Epithelial cell of proximal tubule (primary cell): ENCODE data around the gene BARHL2. TPM values are rescaled to one million over a fixed set of nuclear protein-coding genes. Genes with fewer than 3 reads are reported as not detected.

Experiments used
- DNase-seq: peaks from one replicate; pipeline ENCODE4 v3.0.0-alpha.2; 2011; ENCODE audit warnings: low read depth
- H3K4me3 ChIP-seq: 2 replicates; pipeline ENCODE4 v1.5.1; 2011; ENCODE audit warnings: low read depth, mild to moderate bottlenecking, low read length
- CTCF ChIP-seq: conservative IDR thresholded peaks from 2 replicates; pipeline ENCODE4 v1.5.1; 2012; ENCODE audit warnings: low read depth, mild to moderate bottlenecking, low read length
- total RNA-seq: library from RNA; depleted of rRNA; stranded (reverse); fragments of >200 nt; gene quantifications from 2 replicates; pipeline ENCODE4 v1.2.3, GENCODE V29; 2015

Gene BARHL2
- total RNA-seq, 1 donor from 2014 or later = not detected

DNA sequence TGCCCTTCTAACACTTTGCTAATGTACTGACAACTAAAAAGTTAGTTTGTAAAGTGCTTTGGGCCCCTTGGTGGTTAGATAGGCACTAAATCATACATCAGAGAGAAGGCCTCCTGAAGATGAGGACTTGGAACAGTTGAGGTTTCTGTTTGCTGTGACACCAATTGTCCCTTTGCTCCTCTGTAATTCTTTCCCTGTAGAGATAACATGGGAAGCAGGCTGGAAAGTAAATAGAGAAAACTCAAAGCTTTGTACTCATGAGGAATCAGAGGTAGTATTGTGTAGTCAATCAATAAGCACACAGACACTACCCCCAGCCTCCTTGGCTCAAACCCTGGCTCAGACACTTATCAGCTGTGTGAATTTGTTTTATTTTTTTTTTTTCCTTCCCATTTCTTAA lies 31.6 kb upstream of the BARHL2 start:
- no peak for TF ChIP-seq CTCF
- H3K4me3 ChIP-seq = no peak overlapping the region
- DNase-seq = no peak

DNA sequence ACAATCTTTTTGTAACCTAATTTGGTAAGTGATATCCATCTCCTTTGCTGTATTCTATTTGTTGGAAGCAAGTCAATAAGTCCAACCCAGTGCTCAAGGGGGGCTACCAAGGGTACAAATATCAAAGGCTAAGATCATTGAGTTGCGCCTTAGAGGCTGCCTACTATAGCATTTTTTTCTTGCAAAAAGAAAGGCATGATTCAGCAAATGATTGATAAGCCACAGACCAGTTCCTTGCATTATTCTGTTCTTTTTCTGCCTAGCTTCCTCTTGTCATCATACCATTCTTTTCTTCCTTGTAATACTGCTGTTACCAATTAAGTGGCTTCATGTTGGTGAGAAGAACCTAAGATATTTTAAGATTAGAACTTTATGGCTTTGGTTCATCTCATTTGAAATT lies 29.8 kb upstream of the BARHL2 start:
- no peak for TF ChIP-seq CTCF
- DNase-seq = no peak
- no peak overlapping the region for H3K4me3 ChIP-seq

DNA sequence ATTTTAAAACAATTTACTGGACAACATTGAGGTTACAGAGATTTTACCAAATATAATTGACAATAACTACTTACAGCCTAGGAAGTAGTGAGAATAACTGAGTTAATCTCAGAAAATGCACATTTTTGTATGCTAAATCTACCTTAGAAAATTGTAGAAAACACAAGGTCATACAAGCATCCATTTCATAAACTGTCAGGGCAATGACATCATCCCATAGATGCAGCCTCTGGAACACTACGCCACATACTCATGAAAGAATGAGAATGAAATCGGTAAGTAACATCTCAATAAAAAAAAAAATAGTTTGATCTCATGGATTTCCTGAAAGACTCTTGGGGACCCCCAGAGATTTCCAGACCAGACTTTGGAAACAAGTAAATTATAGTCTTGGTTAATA lies 28.9 kb upstream of the BARHL2 start:
- H3K4me3 ChIP-seq = no peak overlapping the region
- TF ChIP-seq CTCF = no peak
- no peak for DNase-seq

- no peak for DNase-seq
- H3K4me3 ChIP-seq = no peak overlapping the region
- no peak for TF ChIP-seq CTCF
Observed at GRCh38 chr1:90732136-90732535, 15.0 kb upstream of the BARHL2 start.

DNA sequence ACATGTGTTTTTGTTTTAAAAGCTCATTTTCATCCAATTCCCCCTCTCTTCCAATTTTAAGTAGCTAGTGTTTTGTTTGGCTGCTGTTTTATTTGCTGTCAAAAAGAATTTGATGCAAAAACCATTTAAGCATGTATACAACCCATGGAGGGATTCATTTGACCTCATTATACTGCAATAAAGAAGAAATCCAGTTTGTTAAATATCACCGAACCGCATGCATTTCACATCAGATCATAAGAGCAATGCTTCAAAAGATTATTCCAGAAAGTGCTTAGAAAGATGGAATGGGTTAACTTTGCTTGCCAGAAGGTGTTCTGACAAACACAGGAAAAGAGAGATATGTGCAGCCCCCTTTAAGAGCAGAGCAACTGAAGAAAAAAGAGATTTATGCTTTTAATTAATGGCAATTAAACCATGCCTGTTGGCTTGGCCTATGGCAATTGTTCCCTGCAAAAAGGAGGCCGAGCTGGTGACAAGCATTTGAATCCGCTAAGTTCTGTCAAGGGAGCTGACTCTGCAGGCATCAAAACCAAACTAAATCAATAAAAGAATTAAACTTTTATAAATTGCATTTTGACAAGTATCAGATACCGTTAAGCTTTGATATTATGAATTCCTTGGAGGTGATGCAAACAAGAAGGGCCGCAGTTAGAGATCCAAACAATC lies 14.4 kb upstream of the BARHL2 start:
- no peak overlapping the region for H3K4me3 ChIP-seq
- DNase-seq = no peak
- TF ChIP-seq CTCF = no peak

DNA sequence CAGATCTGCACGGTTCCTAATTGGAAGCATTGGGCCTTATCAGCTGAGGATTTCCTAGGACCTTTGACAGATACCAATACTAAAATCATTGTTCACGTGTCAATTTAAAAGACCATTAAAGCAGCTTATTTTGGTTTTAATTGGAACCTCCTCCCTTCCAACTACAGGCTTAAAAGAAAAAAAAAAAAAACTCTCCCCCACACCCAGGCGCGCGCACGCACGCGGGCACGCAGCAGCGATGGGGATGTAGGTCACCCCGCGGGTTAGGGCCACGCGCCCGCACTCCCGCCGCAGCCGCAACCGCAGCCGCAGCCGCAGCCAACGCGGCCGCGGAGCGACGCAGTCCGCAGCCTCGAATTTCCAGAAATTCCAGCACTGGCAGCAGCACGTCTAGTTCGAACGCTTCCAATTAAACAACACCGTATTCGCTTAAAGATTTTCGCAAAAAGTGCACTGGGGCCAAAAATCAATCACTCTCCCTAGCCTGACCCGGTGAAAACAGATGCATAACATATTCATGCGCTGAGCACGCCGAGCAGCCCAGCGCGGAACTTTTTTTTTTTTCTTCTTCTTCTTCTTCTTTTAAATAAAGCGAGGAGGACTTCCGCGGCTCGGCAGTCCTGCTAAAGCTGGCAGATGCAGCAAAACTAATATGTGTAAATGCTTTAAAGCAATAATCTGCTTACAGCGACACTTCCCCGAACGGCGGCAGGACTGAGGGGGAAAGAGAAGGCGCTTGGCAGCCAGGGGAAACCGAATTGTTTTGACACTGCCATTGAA lies 13.3 kb upstream of the BARHL2 start:
- DNase-seq = no peak
- TF ChIP-seq CTCF = no peak
- H3K4me3 ChIP-seq = no peak overlapping the region
